Liver (tissue), 9 donors: ENCODE results near the gene WSCD1. TPM values are rescaled to one million over a fixed set of nuclear protein-coding genes. Genes with fewer than 3 reads are reported as not detected.

ENCODE experiments used
- DNase-seq: peaks from one replicate; pipeline ENCODE4 v3.0.0-alpha.2; 2017; ENCODE audit warnings: low spot score
- H3K27ac ChIP-seq, 2 donors: one replicate each; pipeline ENCODE4 v1.7.0; 2013; ENCODE audit warnings: inconsistent platforms in 2 of 2, low read length in 2 of 2, control low read depth in 1 of 2, low read depth in 1 of 2, mild to moderate bottlenecking in 1 of 2
- H3K27me3 ChIP-seq, 4 donors: one replicate each; pipeline versions ENCODE4 v1.6.1 to v1.7.0; 2013; ENCODE audit warnings: low read length in 3 of 4, inconsistent platforms in 1 of 4, mild to moderate bottlenecking in 1 of 4, moderate library complexity in 1 of 4; ENCODE audit not compliant: control insufficient read depth in 4 of 4, insufficient read depth in 4 of 4
- H3K36me3 ChIP-seq, 4 donors: one replicate each; pipeline versions ENCODE4 v1.6.1 to v1.7.0; 2013; ENCODE audit warnings: low read length in 3 of 4, mild to moderate bottlenecking in 3 of 4, low read depth in 1 of 4, moderate library complexity in 1 of 4; ENCODE audit not compliant: control insufficient read depth in 4 of 4, insufficient read depth in 3 of 4
- H3K4me1 ChIP-seq, 4 donors: one replicate each; pipeline versions ENCODE4 v1.6.1 to v1.7.0; 2013; ENCODE audit warnings: low read length in 3 of 4, mild to moderate bottlenecking in 3 of 4, moderate library complexity in 1 of 4; ENCODE audit not compliant: control insufficient read depth in 4 of 4, insufficient read depth in 4 of 4
- H3K4me3 ChIP-seq, 3 donors: one replicate each; pipeline versions ENCODE4 v1.6.1 to v1.7.0; 2013; ENCODE audit warnings: low read length in 3 of 3, control low read depth in 1 of 3, low read depth in 1 of 3, mild to moderate bottlenecking in 1 of 3
- H3K9ac ChIP-seq, 2 donors: one replicate each; pipeline ENCODE4 v1.7.0; 2013; ENCODE audit warnings: low read length in 2 of 2, mild to moderate bottlenecking in 2 of 2, moderate library complexity in 2 of 2, control low read depth in 1 of 2, low read depth in 1 of 2
- H3K9me3 ChIP-seq, 4 donors: one replicate each; pipeline versions ENCODE4 v1.6.1 to v1.7.0; 2013; ENCODE audit warnings: low read length in 3 of 4; ENCODE audit not compliant: control insufficient read depth in 4 of 4
- EGR1 ChIP-seq, 2 donors: IDR thresholded peaks; 2 replicates each; pipeline ENCODE4 v1.6.1; 2016 to 2018; ENCODE audit warnings: antibody characterized with exemption in 2 of 2, low read depth in 2 of 2
- FOXA1 ChIP-seq: IDR thresholded peaks from 2 replicates; pipeline ENCODE4 v1.6.1; 2016; ENCODE audit warnings: antibody characterized with exemption
- FOXA2 ChIP-seq: IDR thresholded peaks from 2 replicates; pipeline ENCODE4 v1.6.1; 2016; ENCODE audit warnings: antibody characterized with exemption
- GABPA ChIP-seq, 2 donors: IDR thresholded peaks in 1 of 2; conservative IDR thresholded peaks in 1 of 2; 2 replicates each; pipeline ENCODE4 v1.6.1; 2016; ENCODE audit warnings: antibody characterized with exemption in 2 of 2, mild to moderate bottlenecking in 1 of 2, moderate library complexity in 1 of 2
- HNF4A ChIP-seq, 2 donors: conservative IDR thresholded peaks; 2 replicates each; pipeline ENCODE4 v1.6.1; 2016; ENCODE audit warnings: antibody characterized with exemption in 2 of 2, mild to moderate bottlenecking in 2 of 2
- JUND ChIP-seq, 2 donors: IDR thresholded peaks; 2 replicates each; pipeline ENCODE4 v1.6.1; 2016; ENCODE audit warnings: antibody characterized with exemption in 2 of 2
- NR2F2 ChIP-seq: IDR thresholded peaks from 2 replicates; pipeline ENCODE4 v1.6.1; 2016; ENCODE audit warnings: antibody characterized with exemption
- RAD21 ChIP-seq, 2 donors: IDR thresholded peaks; 2 replicates each; pipeline ENCODE4 v1.6.1; 2016; ENCODE audit warnings: antibody characterized with exemption in 2 of 2, mild to moderate bottlenecking in 2 of 2
- RXRA ChIP-seq, 2 donors: IDR thresholded peaks; 2 replicates each; pipeline ENCODE4 v1.6.1; 2017 to 2018; ENCODE audit warnings: antibody characterized with exemption in 2 of 2, mild to moderate bottlenecking in 1 of 2
- SP1 ChIP-seq: IDR thresholded peaks from 2 replicates; pipeline ENCODE4 v1.6.1; 2018; ENCODE audit warnings: antibody characterized with exemption, mild to moderate bottlenecking
- TAF1 ChIP-seq: conservative IDR thresholded peaks from 2 replicates; pipeline ENCODE4 v1.6.1; 2016; ENCODE audit warnings: antibody characterized with exemption, mild to moderate bottlenecking
- YY1 ChIP-seq: IDR thresholded peaks from 2 replicates; pipeline ENCODE4 v1.6.1; 2016; ENCODE audit warnings: antibody characterized with exemption, mild to moderate bottlenecking
- WGBS: extraction: QIAGEN DNeasy Blood & Tissue Kit; methylation state at CpG from one replicate; pipeline ENCODE4 v1.1.7; 2013; 5-methylcytosine and 5-hydroxymethylcytosine counted together
- polyA plus RNA-seq, 2 donors: library from polyadenylated mRNA; stranded (reverse) in 1 of 2; unstranded in 1 of 2; fragments of 200-250 nt in 1 of 2; fragments of >200 nt in 1 of 2; fragmentation: Nextera tagmentation in 1 of 2; extraction: Ambion mirVana in 1 of 2; gene quantifications; one replicate each; pipeline versions ENCODE4 v1.2.1 to v1.2.3, GENCODE V29; 2013 to 2015
- total RNA-seq, 2 donors: library from RNA; depleted of rRNA; stranded (reverse); fragments of >200 nt; gene quantifications; one replicate each; pipeline ENCODE4 v1.2.3, GENCODE V29; 2014
- TF ChIP-seq, protein P1 (sequence below): IDR thresholded peaks from 2 replicates; pipeline ENCODE4 v1.6.1; 2016; ENCODE audit warnings: antibody characterized with exemption
- TF ChIP-seq, protein P2 (sequence below): IDR thresholded peaks from 2 replicates; pipeline ENCODE4 v1.6.1; 2016; ENCODE audit warnings: antibody characterized with exemption
- TF ChIP-seq, protein P3 (sequence below): IDR thresholded peaks from 2 replicates; pipeline ENCODE4 v1.6.1; 2016; ENCODE audit warnings: antibody characterized with exemption
- TF ChIP-seq, protein P4 (sequence below): fragments of 150-350 bp; IDR thresholded peaks from 2 replicates; pipeline ENCODE4 v1.5.1; 2017; ENCODE audit warnings: improper control_type of control experiment, low read depth, low read length; ENCODE audit not compliant: missing input control
- TF ChIP-seq, protein P5 (sequence below): IDR thresholded peaks from 2 replicates; pipeline ENCODE4 v1.6.1; 2016; ENCODE audit warnings: antibody characterized with exemption, mild to moderate bottlenecking
- donor health status: healthy.
- donor health status: healthy.
- donor health status: healthy.
- donor health status: healthy.
- donor health status: healthy.

WSCD1 gene
- total and polyA plus RNA-seq, 4 donors = 0.10 to 3.8 (median 1.3) TPM

DNA sequence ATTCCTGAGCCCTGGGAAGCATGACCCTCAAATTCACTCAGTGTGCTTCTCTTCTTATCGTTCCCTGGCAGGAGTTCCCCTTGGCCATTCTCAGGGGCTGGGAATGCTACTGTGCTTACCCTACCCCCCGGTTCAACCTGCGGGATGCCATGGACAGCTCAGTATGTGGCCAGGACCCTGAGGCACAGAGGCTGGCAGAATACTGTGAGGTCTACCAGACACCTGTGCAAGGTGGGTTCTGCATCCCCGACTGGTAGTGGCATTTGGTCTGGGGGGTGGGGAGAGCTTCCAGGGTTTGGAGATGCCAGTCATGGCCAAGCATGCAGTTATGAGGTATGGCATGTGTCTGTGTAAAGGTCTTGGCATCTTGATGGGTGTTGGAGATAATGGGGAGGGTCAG, 39.4 kb downstream of the WSCD1 start (continued):
- TF ChIP-seq HNF4A (conservative IDR thresholded peaks at IDR 0.05) (no peak), RAD21 (IDR thresholded peaks at IDR 0.05) (no peak), JUND (IDR thresholded peaks at IDR 0.05) (no peak), SP1 (no peak), FOXA2 (no peak), EGR1 (IDR thresholded peaks at IDR 0.05; ENCODE audit: low read depth in 2 of 2) (no peak)
- TF ChIP-seq, protein P1, sequence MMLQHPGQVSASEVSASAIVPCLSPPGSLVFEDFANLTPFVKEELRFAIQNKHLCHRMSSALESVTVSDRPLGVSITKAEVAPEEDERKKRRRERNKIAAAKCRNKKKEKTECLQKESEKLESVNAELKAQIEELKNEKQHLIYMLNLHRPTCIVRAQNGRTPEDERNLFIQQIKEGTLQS = no peak
- TF ChIP-seq, protein P2, sequence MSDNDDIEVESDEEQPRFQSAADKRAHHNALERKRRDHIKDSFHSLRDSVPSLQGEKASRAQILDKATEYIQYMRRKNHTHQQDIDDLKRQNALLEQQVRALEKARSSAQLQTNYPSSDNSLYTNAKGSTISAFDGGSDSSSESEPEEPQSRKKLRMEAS = no peak

DNA sequence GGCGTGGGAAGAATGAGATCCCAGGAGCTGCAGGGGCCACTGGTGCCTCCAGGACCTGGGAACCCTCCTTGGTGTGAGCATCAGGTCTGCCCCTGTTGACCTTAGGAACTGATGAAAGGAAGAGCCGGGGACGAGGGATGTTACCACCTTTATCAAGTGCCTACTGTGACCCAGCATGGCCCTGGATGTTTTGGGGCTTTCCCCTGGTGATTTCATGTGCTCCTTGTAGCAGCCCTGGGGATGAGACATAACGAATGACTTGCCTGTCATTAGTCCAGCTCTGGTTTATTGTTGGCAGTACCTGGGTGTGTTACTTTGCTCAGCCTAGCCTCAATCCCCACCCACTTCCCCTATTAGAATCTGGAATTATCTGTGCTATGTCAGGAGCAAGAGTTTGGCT, 39.9 kb downstream of the WSCD1 start:
- H3K4me1 ChIP-seq = no peaks in the 10 kb centered on the region
- no peak for DNase-seq
- 77% methylated on average over 4 of the region's 4 CpGs for WGBS
- no peaks in the 10 kb centered on the region for H3K27me3 ChIP-seq
- TF ChIP-seq FOXA1 (no peak), JUND (IDR thresholded peaks at IDR 0.05) (no peak), RAD21 (IDR thresholded peaks at IDR 0.05) (no peak), GABPA (IDR thresholded peaks at IDR 0.05 in 1 of 2, conservative IDR thresholded peaks at IDR 0.05 in 1 of 2) (no peak), RXRA (IDR thresholded peaks at IDR 0.05) (no peak), NR2F2 (no peak), HNF4A (conservative IDR thresholded peaks at IDR 0.05) (no peak), EGR1 (IDR thresholded peaks at IDR 0.05; ENCODE audit: low read depth in 2 of 2) (no peak), TAF1 (no peak), FOXA2 (no peak), SP1 (no peak), YY1 (no peak)
- TF ChIP-seq, protein P2 = no peak
- TF ChIP-seq, protein P3, sequence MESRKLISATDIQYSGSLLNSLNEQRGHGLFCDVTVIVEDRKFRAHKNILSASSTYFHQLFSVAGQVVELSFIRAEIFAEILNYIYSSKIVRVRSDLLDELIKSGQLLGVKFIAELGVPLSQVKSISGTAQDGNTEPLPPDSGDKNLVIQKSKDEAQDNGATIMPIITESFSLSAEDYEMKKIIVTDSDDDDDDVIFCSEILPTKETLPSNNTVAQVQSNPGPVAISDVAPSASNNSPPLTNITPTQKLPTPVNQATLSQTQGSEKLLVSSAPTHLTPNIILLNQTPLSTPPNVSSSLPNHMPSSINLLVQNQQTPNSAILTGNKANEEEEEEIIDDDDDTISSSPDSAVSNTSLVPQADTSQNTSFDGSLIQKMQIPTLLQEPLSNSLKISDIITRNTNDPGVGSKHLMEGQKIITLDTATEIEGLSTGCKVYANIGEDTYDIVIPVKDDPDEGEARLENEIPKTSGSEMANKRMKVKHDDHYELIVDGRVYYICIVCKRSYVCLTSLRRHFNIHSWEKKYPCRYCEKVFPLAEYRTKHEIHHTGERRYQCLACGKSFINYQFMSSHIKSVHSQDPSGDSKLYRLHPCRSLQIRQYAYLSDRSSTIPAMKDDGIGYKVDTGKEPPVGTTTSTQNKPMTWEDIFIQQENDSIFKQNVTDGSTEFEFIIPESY = no peak
- TF ChIP-seq, protein P4, sequence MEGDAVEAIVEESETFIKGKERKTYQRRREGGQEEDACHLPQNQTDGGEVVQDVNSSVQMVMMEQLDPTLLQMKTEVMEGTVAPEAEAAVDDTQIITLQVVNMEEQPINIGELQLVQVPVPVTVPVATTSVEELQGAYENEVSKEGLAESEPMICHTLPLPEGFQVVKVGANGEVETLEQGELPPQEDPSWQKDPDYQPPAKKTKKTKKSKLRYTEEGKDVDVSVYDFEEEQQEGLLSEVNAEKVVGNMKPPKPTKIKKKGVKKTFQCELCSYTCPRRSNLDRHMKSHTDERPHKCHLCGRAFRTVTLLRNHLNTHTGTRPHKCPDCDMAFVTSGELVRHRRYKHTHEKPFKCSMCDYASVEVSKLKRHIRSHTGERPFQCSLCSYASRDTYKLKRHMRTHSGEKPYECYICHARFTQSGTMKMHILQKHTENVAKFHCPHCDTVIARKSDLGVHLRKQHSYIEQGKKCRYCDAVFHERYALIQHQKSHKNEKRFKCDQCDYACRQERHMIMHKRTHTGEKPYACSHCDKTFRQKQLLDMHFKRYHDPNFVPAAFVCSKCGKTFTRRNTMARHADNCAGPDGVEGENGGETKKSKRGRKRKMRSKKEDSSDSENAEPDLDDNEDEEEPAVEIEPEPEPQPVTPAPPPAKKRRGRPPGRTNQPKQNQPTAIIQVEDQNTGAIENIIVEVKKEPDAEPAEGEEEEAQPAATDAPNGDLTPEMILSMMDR = no peak
- TF ChIP-seq, protein P1 = no peak
- TF ChIP-seq, protein P5, sequence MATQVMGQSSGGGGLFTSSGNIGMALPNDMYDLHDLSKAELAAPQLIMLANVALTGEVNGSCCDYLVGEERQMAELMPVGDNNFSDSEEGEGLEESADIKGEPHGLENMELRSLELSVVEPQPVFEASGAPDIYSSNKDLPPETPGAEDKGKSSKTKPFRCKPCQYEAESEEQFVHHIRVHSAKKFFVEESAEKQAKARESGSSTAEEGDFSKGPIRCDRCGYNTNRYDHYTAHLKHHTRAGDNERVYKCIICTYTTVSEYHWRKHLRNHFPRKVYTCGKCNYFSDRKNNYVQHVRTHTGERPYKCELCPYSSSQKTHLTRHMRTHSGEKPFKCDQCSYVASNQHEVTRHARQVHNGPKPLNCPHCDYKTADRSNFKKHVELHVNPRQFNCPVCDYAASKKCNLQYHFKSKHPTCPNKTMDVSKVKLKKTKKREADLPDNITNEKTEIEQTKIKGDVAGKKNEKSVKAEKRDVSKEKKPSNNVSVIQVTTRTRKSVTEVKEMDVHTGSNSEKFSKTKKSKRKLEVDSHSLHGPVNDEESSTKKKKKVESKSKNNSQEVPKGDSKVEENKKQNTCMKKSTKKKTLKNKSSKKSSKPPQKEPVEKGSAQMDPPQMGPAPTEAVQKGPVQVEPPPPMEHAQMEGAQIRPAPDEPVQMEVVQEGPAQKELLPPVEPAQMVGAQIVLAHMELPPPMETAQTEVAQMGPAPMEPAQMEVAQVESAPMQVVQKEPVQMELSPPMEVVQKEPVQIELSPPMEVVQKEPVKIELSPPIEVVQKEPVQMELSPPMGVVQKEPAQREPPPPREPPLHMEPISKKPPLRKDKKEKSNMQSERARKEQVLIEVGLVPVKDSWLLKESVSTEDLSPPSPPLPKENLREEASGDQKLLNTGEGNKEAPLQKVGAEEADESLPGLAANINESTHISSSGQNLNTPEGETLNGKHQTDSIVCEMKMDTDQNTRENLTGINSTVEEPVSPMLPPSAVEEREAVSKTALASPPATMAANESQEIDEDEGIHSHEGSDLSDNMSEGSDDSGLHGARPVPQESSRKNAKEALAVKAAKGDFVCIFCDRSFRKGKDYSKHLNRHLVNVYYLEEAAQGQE = no peak
- no peaks in the 10 kb centered on the region for H3K9me3 ChIP-seq
- H3K9ac ChIP-seq = no peak overlapping the region
- H3K27ac ChIP-seq = no peak overlapping the region
- no peaks in the 10 kb centered on the region for H3K36me3 ChIP-seq
- H3K4me3 ChIP-seq = no peak overlapping the region
